ENCODE data around the gene ZSWIM9.

DNA sequence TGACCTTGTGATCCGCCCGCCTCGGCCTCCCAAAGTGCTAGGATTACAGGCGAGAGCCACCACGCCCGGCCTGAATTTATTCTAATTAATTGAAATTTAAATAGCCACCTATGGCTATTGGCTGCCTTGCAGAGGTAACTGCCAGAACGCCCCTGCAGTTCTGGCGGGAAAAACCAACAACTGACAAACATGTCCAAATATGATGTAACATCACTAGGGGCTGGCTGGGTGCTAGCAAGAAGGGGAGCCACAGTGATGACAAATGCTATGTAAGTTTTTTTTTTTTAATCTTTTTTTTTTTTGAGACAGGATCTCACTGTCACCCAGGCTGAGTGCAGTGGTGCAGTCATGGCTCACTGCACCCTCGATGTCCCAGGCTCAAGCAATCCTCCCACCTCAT, 12.9 kb downstream of the ZSWIM9 start:
- TF ChIP-seq, protein P1, sequence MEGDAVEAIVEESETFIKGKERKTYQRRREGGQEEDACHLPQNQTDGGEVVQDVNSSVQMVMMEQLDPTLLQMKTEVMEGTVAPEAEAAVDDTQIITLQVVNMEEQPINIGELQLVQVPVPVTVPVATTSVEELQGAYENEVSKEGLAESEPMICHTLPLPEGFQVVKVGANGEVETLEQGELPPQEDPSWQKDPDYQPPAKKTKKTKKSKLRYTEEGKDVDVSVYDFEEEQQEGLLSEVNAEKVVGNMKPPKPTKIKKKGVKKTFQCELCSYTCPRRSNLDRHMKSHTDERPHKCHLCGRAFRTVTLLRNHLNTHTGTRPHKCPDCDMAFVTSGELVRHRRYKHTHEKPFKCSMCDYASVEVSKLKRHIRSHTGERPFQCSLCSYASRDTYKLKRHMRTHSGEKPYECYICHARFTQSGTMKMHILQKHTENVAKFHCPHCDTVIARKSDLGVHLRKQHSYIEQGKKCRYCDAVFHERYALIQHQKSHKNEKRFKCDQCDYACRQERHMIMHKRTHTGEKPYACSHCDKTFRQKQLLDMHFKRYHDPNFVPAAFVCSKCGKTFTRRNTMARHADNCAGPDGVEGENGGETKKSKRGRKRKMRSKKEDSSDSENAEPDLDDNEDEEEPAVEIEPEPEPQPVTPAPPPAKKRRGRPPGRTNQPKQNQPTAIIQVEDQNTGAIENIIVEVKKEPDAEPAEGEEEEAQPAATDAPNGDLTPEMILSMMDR (IDR thresholded peaks at IDR 0.05): no peak
- TF ChIP-seq POLR2A (IDR thresholded peaks at IDR 0.05; ENCODE audit: low read depth): no peak
